K562 (cell line): ENCODE results near the gene GRIA1. TPM values are rescaled to one million over a fixed set of nuclear protein-coding genes. Genes with fewer than 3 reads are reported as not detected.

Source experiments
- ATAC-seq: fragments of 200-7000 bp; cut with Tn5 transposase; 3 replicates; pipeline ENCODE4 v1.9.1; 2020; ENCODE audit warnings: moderate library complexity
- BruUV-seq: library from RNA; stranded (reverse); fragments of 400-500 nt; replicated peaks from 2 replicates; lab custom pipeline; 2021; lab: Mats Ljungman, UMichigan
- CTCF ChIA-PET: fragments of 300-600 bp; formaldehyde crosslinking; extraction: SDS; loops from one replicate; lab custom pipeline; 2021; ENCODE audit warnings: low intra/inter-chr PET ratio; lab: Yijun Ruan, JAX
- POLR2A ChIA-PET: fragments of 300-600, 350-650 bp; sonication (Branson Sonifier 250); formaldehyde crosslinking; extraction: SDS; loops from one replicate; lab custom pipeline; 2021; ENCODE audit warnings: antibody characterized with exemption, inconsistent platforms; lab: Yijun Ruan, JAX
- DNase-seq, 4 experiments: peaks; one replicate each; pipeline versions ENCODE4 v3.0.0 to v3.0.0-alpha.2; 2011 to 2018; ENCODE audit warnings: low spot score in 3 of 4, mixed read lengths in 3 of 4; ENCODE audit errors: extremely low read depth in 1 of 4
- FAIRE-seq: peaks from 2 replicates; lab custom pipeline; 2011; peaks lifted over from hg19 to GRCh38; lab: Jason Lieb, UNC
- H2AFZ ChIP-seq: 2 replicates; pipeline ENCODE4 v1.6.0; 2011; ENCODE audit warnings: low read depth, low read length, control low read depth, inconsistent platforms
- H3K27ac ChIP-seq: fragments of 200-600 bp; 3 replicates; pipeline ENCODE4 v1.8.0; 2011; ENCODE audit warnings: low read depth, mild to moderate bottlenecking, control low read depth, inconsistent platforms, low read length, moderate library complexity, mixed read lengths; ENCODE audit errors: extremely low read depth
- H3K27me3 ChIP-seq, 2 experiments: fragments of 300-600 bp in 1 of 2; 2 replicates in 1 of 2; 3 replicates in 1 of 2; pipeline versions ENCODE4 v1.6.0 to v1.8.0; 2011; ENCODE audit warnings: inconsistent platforms in 2 of 2, low read length in 2 of 2, mild to moderate bottlenecking in 1 of 2, mixed read lengths in 1 of 2, moderate library complexity in 1 of 2; ENCODE audit not compliant: control insufficient read depth in 2 of 2, insufficient read depth in 2 of 2
- H3K36me3 ChIP-seq: fragments of 300-600 bp; 3 replicates; pipeline ENCODE4 v1.8.0; 2011; ENCODE audit warnings: mild to moderate bottlenecking, low read length, inconsistent platforms; ENCODE audit not compliant: control insufficient read depth, insufficient read depth
- H3K4me1 ChIP-seq, 2 experiments: fragments of 200-600 bp in 1 of 2; replicated peaks in 1 of 2; 2 replicates in 1 of 2; 3 replicates in 1 of 2; pipeline versions ENCODE4 v1.5.1 to v1.8.0; 2011; ENCODE audit warnings: inconsistent platforms in 2 of 2, low read length in 2 of 2, mild to moderate bottlenecking in 1 of 2, mixed read lengths in 1 of 2, moderate library complexity in 1 of 2; ENCODE audit not compliant: control insufficient read depth in 2 of 2, insufficient read depth in 2 of 2
- H3K4me2 ChIP-seq: 2 replicates; pipeline ENCODE4 v1.6.1; 2011; ENCODE audit warnings: low read length, control low read depth, inconsistent platforms, mixed read lengths; ENCODE audit not compliant: insufficient read depth
- H3K4me3 ChIP-seq: fragments of 200-600 bp; sonication (generic), shearing (Covaris generic); 2 replicates; pipeline ENCODE4 v1.5.1; 2016; ENCODE audit warnings: control low read depth, inconsistent platforms
- H3K79me2 ChIP-seq: fragments of 200-600 bp; 3 replicates; pipeline ENCODE4 v1.8.0; 2011; ENCODE audit warnings: low read length, inconsistent platforms; ENCODE audit not compliant: control insufficient read depth, insufficient read depth
- H3K9ac ChIP-seq, 2 experiments: 2 replicates each; pipeline versions ENCODE4 v1.6.0 to v1.6.1; 2011; ENCODE audit warnings: low read depth in 2 of 2, low read length in 2 of 2, control low read depth in 1 of 2, inconsistent platforms in 1 of 2, mild to moderate bottlenecking in 1 of 2, mixed read lengths in 1 of 2; ENCODE audit not compliant: insufficient read depth in 1 of 2
- H3K9me1 ChIP-seq: one replicate; pipeline ENCODE4 v1.6.0; 2011; ENCODE audit warnings: inconsistent platforms, mild to moderate bottlenecking, low read length, moderate library complexity; ENCODE audit not compliant: control insufficient read depth, insufficient read depth
- H3K9me3 ChIP-seq: replicated peaks from 2 replicates; pipeline ENCODE4 v1.5.1; 2011; ENCODE audit warnings: low read depth, low read length, inconsistent platforms; ENCODE audit not compliant: control insufficient read depth, insufficient read depth
- H4K20me1 ChIP-seq: replicated peaks from 2 replicates; pipeline ENCODE4 v1.6.1; 2011; ENCODE audit warnings: low read length, inconsistent platforms, mixed read lengths; ENCODE audit not compliant: control insufficient read depth, insufficient read depth
- BCOR ChIP-seq: fragments of 450-650 bp; IDR thresholded peaks from 2 replicates; pipeline ENCODE4 v1.6.1; 2016
- MTA3 ChIP-seq: fragments of 450-650 bp; formaldehyde crosslinking; IDR thresholded peaks from 2 replicates; pipeline ENCODE4 v1.6.1; 2017; ENCODE audit warnings: mild to moderate bottlenecking, borderline replicate concordance
- NR4A1 ChIP-seq, 2 experiments: fragments of 250-450 bp in 1 of 2; fragments of 450-650 bp in 1 of 2; sonication (Bioruptor Pico) in 1 of 2; IDR thresholded peaks; 2 replicates each; pipeline versions ENCODE4 v1.4.0 to v1.6.1; 2016 to 2020; ENCODE audit warnings: mild to moderate bottlenecking in 2 of 2, missing compliant biosample characterization in 1 of 2, missing genetic modification characterization in 1 of 2, moderate library complexity in 1 of 2
- OTX1 ChIP-seq: fragments of 450-650 bp; formaldehyde crosslinking; IDR thresholded peaks from 2 replicates; pipeline ENCODE4 v1.4.0; 2022; ENCODE audit warnings: mild to moderate bottlenecking
- PTTG1 ChIP-seq: fragments of 450-650 bp; IDR thresholded peaks from 2 replicates; pipeline ENCODE4 v1.6.1; 2016; ENCODE audit warnings: low read depth, mild to moderate bottlenecking, missing genetic modification characterization, missing compliant biosample characterization
- TEAD4 ChIP-seq, 2 experiments: sonication (generic) in 1 of 2; formaldehyde crosslinking in 1 of 2; IDR thresholded peaks; 2 replicates each; pipeline versions ENCODE4 v1.6.1 to v1.8.0; 2012 to 2022; ENCODE audit warnings: borderline replicate concordance in 1 of 2, inconsistent platforms in 1 of 2, low read length in 1 of 2, mild to moderate bottlenecking in 1 of 2, missing genetic modification reagents in 1 of 2
- WGBS: fragments of 100-300 bp; shearing (Covaris generic); methylation state at CpG from one replicate; pipeline ENCODE4 v1.1.6; 2016; ENCODE audit warnings: low coverage, mixed read lengths; ENCODE audit not compliant: insufficient coverage; ENCODE audit errors: missing lambda C conversion rate; 5-methylcytosine and 5-hydroxymethylcytosine counted together
- in situ Hi-C: fragments of 300-500 bp; cut with MboI; formaldehyde crosslinking; loops from 4 replicates; pipeline ENCODE4 v1.15.0; 2018; ENCODE audit warnings: inconsistent platforms, mixed read lengths
- intact Hi-C: fragments of 100-400 bp; cut with micrococcal nuclease; formaldehyde crosslinking; loops from 2 replicates; pipeline ENCODE4 v1.14.2; 2022
- polyA plus RNA-seq, 8 experiments: library from polyadenylated mRNA; depleted of rRNA in 4 of 8; stranded (reverse) in 5 of 8; unstranded in 3 of 8; fragments of >200 nt; fragmentation: Nextera tagmentation in 2 of 8; fragmentation: Illumina TruSeq in 1 of 8; extraction: Ambion mirVana in 2 of 8; extraction: Trizol in 1 of 8; gene quantifications; 2 replicates each; pipeline versions ENCODE4 v1.2.1 to v1.2.3, GENCODE V29; 2011 to 2014; ENCODE audit warnings: inconsistent platforms in 1 of 8, missing spikeins in 1 of 8
- total RNA-seq, 7 experiments: library from RNA; depleted of rRNA in 6 of 7; stranded (reverse); fragments of >200 nt in 6 of 7; fragmentation: Illumina TruSeq in 2 of 7; extraction: Trizol in 2 of 7; gene quantifications; 2 replicates each; pipeline versions ENCODE4 v1.2.1 to v1.2.3, GENCODE V29; 2011 to 2021; ENCODE audit warnings: low replicate concordance in 1 of 7
- TF ChIP-seq, protein P1 (sequence below): conservative IDR thresholded peaks from 2 replicates; pipeline ENCODE4 v1.6.1; 2011; ENCODE audit warnings: low read depth, mild to moderate bottlenecking, low read length; ENCODE audit not compliant: control insufficient read depth
- TF ChIP-seq, protein P2 (sequence below): fragments of 450-650 bp; formaldehyde crosslinking; conservative IDR thresholded peaks from 2 replicates; pipeline ENCODE4 v1.4.0; 2022; ENCODE audit warnings: mild to moderate bottlenecking, missing genetic modification characterization
- TF ChIP-seq, protein P3 (sequence below): fragments of 450-650 bp; IDR thresholded peaks from 2 replicates; pipeline ENCODE4 v1.6.1; 2016; ENCODE audit warnings: low read depth

Gene GRIA1
- total and polyA plus RNA-seq, 9 of the 15 experiments (the other 6 are each of a cell fraction or from before 2014, with no cell fraction given) = not detected

DNA sequence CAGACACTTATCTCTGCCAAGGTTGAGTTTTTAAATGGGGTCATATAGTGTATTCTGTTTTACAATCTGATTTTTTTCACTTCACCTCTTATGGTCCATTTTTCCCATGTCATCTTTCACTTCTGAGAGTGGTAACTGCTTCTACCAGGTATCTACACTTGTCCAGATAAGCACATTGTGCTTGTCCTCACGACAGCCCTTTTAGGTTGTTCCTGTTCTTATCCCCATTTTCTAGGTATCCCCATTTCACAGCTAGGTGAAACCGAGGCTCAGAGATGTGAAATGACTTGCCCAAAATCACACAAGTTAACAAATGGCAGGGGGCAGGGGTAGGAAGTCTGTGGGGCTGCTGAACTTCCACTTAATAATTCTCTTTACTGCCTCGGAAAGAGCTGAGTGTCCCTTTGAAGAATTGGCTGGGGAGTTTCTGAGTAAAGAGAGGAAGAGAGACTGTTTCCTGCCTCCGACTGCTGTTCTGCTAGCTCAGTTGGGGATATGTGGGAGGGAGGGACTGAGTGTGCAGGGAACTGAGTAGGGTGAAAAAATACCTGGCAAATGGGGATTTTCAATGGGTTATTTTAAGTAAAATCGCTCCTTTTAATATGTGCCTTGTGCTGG is 255.4 kb downstream of the GRIA1 start:
- Histone ChIP-seq H2AFZ (peak overlapping the region; percentile 40; the same call in 1 of the 2 replicates), H3K79me2 (no peaks in the 10 kb centered on the region), H3K9me3 (no peaks in the 10 kb centered on the region), H3K9me1 (no peaks in the 10 kb centered on the region), H3K4me3 (no peak overlapping the region), H3K4me2 (no peak overlapping the region), H4K20me1 (no peaks in the 10 kb centered on the region), H3K36me3 (no peaks in the 10 kb centered on the region), H3K9ac (no peak overlapping the region), H3K27me3 (no peaks in the 10 kb centered on the region), H3K27ac (no peak overlapping the region), H3K4me1 (peaks cover 2 to 26% of the 10 kb centered on the region in 2 experiments; a peak in 2 of 5 replicates)
- 5% methylated on average over 5 of the region's 5 CpGs for WGBS
- POLR2A ChIA-PET = interaction anchor here (0.7 to 1.5 kb wide), 2 partner anchors 17 to 1229 kb away, joined by 3 to 4 read pairs; no protein-coding TSS in a partner anchor
- intact Hi-C loops = no loop called here
- in situ Hi-C loops = no loop called here
- DNase-seq (peak in 2 of 4 experiments; percentile 31 to 43), ATAC-seq (no peak), FAIRE-seq (no peak)
- CTCF ChIA-PET = no interaction called here
- no TSS peak for BruUV-seq
- TF ChIP-seq, protein P1, sequence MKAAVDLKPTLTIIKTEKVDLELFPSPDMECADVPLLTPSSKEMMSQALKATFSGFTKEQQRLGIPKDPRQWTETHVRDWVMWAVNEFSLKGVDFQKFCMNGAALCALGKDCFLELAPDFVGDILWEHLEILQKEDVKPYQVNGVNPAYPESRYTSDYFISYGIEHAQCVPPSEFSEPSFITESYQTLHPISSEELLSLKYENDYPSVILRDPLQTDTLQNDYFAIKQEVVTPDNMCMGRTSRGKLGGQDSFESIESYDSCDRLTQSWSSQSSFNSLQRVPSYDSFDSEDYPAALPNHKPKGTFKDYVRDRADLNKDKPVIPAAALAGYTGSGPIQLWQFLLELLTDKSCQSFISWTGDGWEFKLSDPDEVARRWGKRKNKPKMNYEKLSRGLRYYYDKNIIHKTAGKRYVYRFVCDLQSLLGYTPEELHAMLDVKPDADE = no peak
- TF ChIP-seq PTTG1 (tag) (no peak), BCOR (peak; percentile 95), MTA3 (no peak), OTX1 (no peak), TEAD4 (IDR thresholded peaks at IDR 0.05; ENCODE audit: low read length) (peak; percentile 30; the same call in 1 of the 2 replicates), TEAD4 (CRISPR knock-in tag; IDR thresholded peaks at IDR 0.05; ENCODE audit: borderline replicate concordance) (no peak), NR4A1 (CRISPR knock-in tag; IDR thresholded peaks at IDR 0.05) (no peak), NR4A1 (tag; IDR thresholded peaks at IDR 0.05) (no peak)
- TF ChIP-seq, protein P2, sequence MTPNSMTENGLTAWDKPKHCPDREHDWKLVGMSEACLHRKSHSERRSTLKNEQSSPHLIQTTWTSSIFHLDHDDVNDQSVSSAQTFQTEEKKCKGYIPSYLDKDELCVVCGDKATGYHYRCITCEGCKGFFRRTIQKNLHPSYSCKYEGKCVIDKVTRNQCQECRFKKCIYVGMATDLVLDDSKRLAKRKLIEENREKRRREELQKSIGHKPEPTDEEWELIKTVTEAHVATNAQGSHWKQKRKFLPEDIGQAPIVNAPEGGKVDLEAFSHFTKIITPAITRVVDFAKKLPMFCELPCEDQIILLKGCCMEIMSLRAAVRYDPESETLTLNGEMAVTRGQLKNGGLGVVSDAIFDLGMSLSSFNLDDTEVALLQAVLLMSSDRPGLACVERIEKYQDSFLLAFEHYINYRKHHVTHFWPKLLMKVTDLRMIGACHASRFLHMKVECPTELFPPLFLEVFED (CRISPR knock-in tag) = no peak
- TF ChIP-seq, protein P3, sequence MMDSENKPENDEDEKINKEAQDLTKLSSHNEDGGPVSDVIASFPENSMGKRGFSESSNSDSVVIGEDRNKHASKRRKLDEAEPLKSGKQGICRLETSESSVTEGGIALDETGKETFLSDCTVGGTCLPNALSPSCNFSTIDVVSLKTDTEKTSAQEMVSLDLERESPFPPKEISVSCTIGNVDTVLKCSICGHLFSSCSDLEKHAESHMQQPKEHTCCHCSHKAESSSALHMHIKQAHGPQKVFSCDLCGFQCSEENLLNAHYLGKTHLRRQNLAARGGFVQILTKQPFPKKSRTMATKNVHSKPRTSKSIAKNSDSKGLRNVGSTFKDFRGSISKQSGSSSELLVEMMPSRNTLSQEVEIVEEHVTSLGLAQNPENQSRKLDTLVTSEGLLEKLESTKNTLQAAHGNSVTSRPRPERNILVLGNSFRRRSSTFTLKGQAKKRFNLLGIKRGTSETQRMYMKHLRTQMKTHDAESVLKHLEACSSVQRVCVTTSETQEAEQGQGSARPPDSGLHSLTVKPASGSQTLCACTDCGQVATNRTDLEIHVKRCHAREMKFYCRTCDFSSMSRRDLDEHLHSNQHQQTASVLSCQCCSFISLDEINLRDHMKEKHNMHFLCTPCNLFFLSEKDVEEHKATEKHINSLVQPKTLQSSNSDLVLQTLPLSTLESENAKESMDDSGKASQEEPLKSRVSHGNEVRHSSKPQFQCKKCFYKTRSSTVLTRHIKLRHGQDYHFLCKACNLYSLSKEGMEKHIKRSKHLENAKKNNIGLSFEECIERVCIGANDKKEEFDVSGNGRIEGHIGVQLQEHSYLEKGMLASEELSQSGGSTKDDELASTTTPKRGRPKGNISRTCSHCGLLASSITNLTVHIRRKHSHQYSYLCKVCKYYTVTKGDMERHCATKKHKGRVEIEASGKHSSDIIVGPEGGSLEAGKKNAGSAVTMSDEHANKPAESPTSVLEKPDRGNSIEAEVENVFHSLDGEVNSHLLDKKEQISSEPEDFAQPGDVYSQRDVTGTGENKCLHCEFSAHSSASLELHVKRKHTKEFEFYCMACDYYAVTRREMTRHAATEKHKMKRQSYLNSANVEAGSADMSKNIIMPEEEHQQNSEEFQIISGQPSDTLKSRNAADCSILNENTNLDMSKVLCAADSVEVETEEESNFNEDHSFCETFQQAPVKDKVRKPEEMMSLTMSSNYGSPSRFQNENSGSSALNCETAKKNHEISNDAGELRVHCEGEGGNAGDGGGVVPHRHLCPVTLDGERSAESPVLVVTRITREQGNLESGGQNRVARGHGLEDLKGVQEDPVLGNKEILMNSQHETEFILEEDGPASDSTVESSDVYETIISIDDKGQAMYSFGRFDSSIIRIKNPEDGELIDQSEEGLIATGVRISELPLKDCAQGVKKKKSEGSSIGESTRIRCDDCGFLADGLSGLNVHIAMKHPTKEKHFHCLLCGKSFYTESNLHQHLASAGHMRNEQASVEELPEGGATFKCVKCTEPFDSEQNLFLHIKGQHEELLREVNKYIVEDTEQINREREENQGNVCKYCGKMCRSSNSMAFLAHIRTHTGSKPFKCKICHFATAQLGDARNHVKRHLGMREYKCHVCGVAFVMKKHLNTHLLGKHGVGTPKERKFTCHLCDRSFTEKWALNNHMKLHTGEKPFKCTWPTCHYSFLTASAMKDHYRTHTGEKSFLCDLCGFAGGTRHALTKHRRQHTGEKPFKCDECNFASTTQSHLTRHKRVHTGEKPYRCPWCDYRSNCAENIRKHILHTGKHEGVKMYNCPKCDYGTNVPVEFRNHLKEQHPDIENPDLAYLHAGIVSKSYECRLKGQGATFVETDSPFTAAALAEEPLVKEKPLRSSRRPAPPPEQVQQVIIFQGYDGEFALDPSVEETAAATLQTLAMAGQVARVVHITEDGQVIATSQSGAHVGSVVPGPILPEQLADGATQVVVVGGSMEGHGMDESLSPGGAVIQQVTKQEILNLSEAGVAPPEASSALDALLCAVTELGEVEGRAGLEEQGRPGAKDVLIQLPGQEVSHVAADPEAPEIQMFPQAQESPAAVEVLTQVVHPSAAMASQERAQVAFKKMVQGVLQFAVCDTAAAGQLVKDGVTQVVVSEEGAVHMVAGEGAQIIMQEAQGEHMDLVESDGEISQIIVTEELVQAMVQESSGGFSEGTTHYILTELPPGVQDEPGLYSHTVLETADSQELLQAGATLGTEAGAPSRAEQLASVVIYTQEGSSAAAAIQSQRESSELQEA = no peak
